Measurements from ENCODE around the gene LRBA.
"Not testable (repeated sequence)": the region's sequence is repeated elsewhere in the genome, so short reads cannot be mapped to it uniquely, and the experiment has no call there.

LRBA gene, protein sequence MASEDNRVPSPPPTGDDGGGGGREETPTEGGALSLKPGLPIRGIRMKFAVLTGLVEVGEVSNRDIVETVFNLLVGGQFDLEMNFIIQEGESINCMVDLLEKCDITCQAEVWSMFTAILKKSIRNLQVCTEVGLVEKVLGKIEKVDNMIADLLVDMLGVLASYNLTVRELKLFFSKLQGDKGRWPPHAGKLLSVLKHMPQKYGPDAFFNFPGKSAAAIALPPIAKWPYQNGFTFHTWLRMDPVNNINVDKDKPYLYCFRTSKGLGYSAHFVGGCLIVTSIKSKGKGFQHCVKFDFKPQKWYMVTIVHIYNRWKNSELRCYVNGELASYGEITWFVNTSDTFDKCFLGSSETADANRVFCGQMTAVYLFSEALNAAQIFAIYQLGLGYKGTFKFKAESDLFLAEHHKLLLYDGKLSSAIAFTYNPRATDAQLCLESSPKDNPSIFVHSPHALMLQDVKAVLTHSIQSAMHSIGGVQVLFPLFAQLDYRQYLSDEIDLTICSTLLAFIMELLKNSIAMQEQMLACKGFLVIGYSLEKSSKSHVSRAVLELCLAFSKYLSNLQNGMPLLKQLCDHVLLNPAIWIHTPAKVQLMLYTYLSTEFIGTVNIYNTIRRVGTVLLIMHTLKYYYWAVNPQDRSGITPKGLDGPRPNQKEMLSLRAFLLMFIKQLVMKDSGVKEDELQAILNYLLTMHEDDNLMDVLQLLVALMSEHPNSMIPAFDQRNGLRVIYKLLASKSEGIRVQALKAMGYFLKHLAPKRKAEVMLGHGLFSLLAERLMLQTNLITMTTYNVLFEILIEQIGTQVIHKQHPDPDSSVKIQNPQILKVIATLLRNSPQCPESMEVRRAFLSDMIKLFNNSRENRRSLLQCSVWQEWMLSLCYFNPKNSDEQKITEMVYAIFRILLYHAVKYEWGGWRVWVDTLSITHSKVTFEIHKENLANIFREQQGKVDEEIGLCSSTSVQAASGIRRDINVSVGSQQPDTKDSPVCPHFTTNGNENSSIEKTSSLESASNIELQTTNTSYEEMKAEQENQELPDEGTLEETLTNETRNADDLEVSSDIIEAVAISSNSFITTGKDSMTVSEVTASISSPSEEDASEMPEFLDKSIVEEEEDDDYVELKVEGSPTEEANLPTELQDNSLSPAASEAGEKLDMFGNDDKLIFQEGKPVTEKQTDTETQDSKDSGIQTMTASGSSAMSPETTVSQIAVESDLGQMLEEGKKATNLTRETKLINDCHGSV (N-terminal part only)

DNA sequence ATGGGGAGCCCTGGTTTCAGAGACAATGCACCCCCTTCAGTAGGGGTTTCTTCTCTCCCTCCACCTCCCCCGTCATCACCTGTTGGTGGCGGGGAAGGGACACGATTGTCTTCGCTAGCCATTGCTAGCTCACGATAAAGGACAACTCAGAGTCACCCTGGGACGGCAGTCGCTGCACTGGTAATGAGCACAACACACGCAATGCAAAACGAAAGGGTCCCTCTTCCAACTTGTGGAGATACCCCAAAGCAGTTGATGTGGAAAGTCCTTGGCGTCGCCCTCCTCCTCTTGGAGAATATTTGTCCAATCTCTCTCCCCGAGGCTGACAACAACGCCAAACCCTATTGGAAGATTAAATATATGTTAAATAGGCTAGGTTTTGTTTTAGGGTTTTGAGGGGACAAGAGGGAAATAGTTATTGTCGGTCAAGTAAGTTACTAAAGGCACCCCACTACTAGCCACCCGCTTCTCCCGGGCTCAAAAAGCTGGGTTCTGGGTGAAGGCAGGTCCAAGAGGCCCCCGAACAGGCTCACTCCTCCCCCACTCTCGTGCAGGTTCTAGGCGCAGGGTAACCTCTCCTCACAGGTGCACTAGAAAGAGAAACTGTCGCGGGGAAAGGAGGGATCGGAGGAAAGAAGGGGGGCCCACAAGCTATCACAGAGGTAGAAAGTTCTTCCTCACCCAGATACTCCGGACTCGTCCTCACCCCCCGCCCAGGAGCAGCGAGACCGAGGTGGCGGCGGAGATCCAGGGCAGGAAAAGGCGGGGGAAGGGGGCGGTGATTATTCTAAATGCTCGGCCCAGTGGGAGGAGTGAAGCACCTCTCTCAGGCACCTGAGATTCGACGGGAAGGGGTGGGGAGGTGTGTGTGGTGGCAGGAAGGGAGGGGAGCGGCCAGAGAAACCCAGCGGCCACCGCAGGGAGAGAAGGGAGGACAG, at the start of gene LRBA:
TSS of gene LRBA (minus strand) at position 764 of the 938 bp plus-strand sequence. CDS start at position 122, 642 bp downstream.
- peak within 1 kb of the TSS; percentile 87 for H3K9ac ChIP-seq
- H3K4me3 ChIP-seq = peak within 1 kb of the TSS; percentile 92
- TF ChIP-seq Cebpa-rat (IDR thresholded peaks at IDR 0.05) = no peak
- H3K4me2 ChIP-seq = peak within 1 kb of the TSS; percentile 92
- H4K20me1 ChIP-seq = peaks cover 19% of the 10 kb centered on the region; the same call in 1 of the 2 replicates
- peaks cover 6% of the 10 kb centered on the region; the same call in 1 of the 2 replicates for H3K36me3 ChIP-seq
- peaks cover 35% of the 10 kb centered on the region for H3K4me1 ChIP-seq
- 0 out of 2 replicates have a peak, but pooled peaks cover 2% of the 10 kb centered on the region for H3K9me3 ChIP-seq
- H3K27me3 ChIP-seq = no peaks in the 10 kb centered on the region
- H3K27ac ChIP-seq = peak within 1 kb of the TSS; percentile 88

DNA sequence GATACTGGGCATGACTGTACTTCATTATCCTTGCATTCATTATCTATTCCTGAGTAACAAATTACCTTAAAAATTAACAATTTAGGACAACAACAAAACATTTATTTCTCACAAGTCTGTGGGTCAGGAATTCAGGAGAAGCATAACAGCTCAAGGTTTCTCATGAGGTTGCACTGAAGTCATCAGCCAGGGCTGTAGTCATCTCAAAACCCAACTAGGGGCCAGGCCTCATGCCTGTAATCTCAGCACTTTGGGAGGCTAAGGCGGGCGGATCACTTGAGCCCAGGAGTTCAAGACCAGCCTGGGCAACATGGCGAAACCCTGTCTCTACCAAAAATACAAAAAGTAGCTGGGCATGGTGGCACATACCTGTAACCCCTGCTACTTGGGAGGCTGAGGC, 48.1 kb upstream of the LRBA start:
- not testable (repeated sequence) for H3K36me3 ChIP-seq, H3K9me3 ChIP-seq, H3K9ac ChIP-seq, H4K20me1 ChIP-seq, H3K27ac ChIP-seq, H3K27me3 ChIP-seq, H3K4me3 ChIP-seq, H3K4me2 ChIP-seq, H3K4me1 ChIP-seq

DNA sequence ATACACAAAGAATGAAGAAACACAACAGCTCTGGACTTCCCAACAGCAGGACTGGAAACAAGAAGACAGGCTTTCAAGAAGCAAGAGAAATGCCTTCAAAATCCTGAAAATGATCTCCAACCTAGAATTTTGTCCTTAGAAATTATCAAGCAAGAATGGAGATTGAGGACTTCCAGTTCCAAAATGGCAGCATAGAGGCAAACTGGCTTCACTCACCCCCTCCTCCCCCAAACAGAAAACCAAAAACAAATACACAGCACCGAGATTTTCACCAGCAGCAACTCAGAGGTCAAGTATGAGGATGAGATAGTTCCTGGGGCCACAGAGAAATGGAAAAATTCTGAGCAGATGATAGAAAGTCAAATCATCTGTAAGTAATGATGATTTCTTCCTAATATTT, 40.5 kb upstream of the LRBA start:
- Histone ChIP-seq H3K4me3 (no peak overlapping the region), H3K36me3 (no peaks in the 10 kb centered on the region), H4K20me1 (no peaks in the 10 kb centered on the region), H3K9me3 (no peaks in the 10 kb centered on the region), H3K4me2 (no peak overlapping the region), H3K27ac (no peak overlapping the region), H3K4me1 (no peaks in the 10 kb centered on the region), H3K9ac (no peak overlapping the region), H3K27me3 (no peaks in the 10 kb centered on the region)
- no peak for TF ChIP-seq Cebpa-rat (IDR thresholded peaks at IDR 0.05)

DNA sequence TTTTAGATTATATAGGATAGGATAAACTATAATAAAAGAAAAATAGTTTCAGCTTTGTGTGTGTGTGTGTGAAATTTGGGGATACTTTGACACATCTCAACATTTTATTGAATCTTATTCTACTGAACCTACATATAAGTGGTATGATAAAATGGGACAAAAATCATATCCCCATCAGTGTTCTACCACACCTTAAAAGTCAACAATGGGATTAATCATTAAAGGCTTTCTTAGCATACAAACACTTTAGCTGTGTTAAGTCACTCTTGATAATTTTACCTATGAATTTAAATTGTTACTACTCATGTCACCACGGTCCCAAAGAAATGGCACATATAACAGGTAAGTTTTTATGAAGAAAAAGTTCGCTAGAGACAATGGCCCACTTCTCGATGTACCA, 37.7 kb upstream of the LRBA start:
- H3K27me3 ChIP-seq = no peaks in the 10 kb centered on the region
- no peak overlapping the region for H3K4me3 ChIP-seq
- no peak overlapping the region for H3K27ac ChIP-seq
- no peak overlapping the region for H3K4me2 ChIP-seq
- no peak for TF ChIP-seq Cebpa-rat (IDR thresholded peaks at IDR 0.05)
- no peak overlapping the region for H3K9ac ChIP-seq
- no peaks in the 10 kb centered on the region for H3K4me1 ChIP-seq
- no peaks in the 10 kb centered on the region for H3K36me3 ChIP-seq
- no peaks in the 10 kb centered on the region for H4K20me1 ChIP-seq
- H3K9me3 ChIP-seq = no peaks in the 10 kb centered on the region

DNA sequence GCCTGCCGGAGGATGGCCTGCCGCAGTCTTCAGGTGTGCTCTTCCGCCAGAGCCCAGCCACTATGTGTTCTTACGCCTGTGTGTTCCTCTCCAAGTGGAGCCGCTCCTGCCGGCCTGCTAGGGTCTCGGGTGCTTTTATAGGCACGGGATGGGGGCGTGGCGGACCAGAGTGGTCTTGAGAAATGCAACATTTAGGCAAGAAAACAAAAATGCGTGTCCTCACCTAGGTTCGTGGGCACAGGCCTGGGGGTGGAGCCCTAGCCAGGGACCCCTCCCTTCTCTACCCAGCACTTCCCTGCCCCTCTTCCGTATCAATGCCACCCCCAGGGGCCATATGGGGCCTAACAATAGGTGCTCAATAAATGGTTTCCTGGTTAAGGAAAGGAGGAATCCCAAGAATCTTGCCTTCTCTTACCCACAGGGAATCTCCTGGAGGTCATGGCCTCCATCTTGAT, 34.4 kb upstream of the LRBA start:
- Histone ChIP-seq H4K20me1 (no peaks in the 10 kb centered on the region), H3K4me2 (no peak overlapping the region), H3K4me1 (no peaks in the 10 kb centered on the region), H3K36me3 (no peaks in the 10 kb centered on the region), H3K4me3 (no peak overlapping the region), H3K27ac (no peak overlapping the region), H3K27me3 (no peaks in the 10 kb centered on the region), H3K9ac (no peak overlapping the region), H3K9me3 (no peaks in the 10 kb centered on the region)
- no peak for TF ChIP-seq Cebpa-rat (IDR thresholded peaks at IDR 0.05)

DNA sequence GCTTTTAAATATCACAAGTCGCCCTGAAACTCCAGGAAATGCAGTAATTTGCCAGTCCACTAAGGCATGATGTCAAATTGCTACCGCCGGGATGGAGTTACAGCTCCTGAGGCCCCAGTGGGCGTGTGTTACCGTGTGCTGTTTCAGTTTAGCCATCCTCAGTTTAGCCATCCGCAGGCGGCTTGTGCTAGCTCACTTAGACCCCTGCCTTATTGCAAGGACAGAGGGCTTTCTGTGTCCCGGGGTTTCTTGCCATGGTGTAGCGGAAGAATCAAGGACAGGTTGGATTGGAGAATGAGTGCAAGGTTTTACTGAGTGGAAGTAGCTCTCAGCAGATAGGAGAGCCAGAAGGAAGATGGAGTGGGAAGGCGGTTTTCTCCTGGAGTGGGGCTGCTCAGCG, 33.8 kb upstream of the LRBA start:
- H4K20me1 ChIP-seq = no peaks in the 10 kb centered on the region
- H3K4me1 ChIP-seq = no peaks in the 10 kb centered on the region
- no peak overlapping the region for H3K4me3 ChIP-seq
- no peak overlapping the region for H3K4me2 ChIP-seq
- H3K27me3 ChIP-seq = no peaks in the 10 kb centered on the region
- TF ChIP-seq Cebpa-rat (IDR thresholded peaks at IDR 0.05) = no peak
- H3K9me3 ChIP-seq = no peaks in the 10 kb centered on the region
- no peaks in the 10 kb centered on the region for H3K36me3 ChIP-seq
- no peak overlapping the region for H3K27ac ChIP-seq
- H3K9ac ChIP-seq = no peak overlapping the region

DNA sequence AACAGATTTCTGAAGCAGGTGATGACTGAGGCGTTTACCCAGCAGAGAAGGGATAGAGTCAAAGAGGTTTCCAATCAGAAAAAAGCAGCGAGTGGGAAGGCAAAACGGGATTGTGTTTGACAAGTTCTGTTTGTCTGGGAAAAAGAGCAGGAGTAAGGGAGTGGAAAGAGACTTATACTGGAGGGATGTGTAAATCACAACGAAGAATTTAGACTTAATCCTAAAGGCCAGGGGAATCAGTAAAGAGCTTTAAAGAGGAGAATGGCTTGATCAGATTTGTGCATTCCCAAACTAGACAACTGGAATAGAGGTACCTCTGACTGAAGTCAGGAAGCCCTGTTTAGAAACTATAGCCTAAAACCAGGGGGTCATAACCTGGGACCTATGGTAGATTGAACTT, 31.5 kb upstream of the LRBA start:
- Histone ChIP-seq H3K4me3 (no peak overlapping the region), H3K27me3 (no peaks in the 10 kb centered on the region), H3K9ac (no peak overlapping the region), H4K20me1 (no peaks in the 10 kb centered on the region), H3K9me3 (no peaks in the 10 kb centered on the region), H3K4me1 (no peaks in the 10 kb centered on the region), H3K27ac (no peak overlapping the region), H3K36me3 (no peaks in the 10 kb centered on the region), H3K4me2 (no peak overlapping the region)
- no peak for TF ChIP-seq Cebpa-rat (IDR thresholded peaks at IDR 0.05)

DNA sequence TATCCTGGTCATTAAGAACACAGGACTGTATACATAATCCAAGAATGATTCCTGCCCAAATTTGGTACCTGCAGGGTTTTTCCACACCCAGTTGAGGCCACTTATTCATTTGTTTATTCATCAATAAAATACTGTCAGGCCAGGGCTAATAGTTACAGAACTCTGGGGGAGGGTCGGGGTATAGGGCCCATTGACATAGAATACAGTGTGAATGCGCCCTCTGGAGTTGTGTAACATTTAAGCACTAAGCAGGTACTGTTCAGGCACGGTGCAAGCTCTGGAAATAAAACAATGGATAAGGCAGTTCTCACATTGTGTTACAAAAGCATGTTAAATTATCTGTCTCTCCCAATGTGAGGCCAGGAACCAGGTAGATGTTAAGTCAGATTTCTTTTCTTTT, 30.8 kb upstream of the LRBA start:
- Histone ChIP-seq H3K4me2 (no peak overlapping the region), H3K4me3 (no peak overlapping the region), H3K9me3 (no peaks in the 10 kb centered on the region), H3K4me1 (no peaks in the 10 kb centered on the region), H3K27me3 (no peaks in the 10 kb centered on the region), H4K20me1 (no peaks in the 10 kb centered on the region), H3K27ac (no peak overlapping the region), H3K9ac (no peak overlapping the region), H3K36me3 (no peaks in the 10 kb centered on the region)
- no peak for TF ChIP-seq Cebpa-rat (IDR thresholded peaks at IDR 0.05)
